SU-DHL-6 (cell line): ENCODE results near the gene ARTN.

Experiments
- H2AFZ ChIP-seq: fragments of 200-600 bp; sonication (generic); 2 replicates; pipeline ENCODE4 v1.6.1; 2014; ENCODE audit warnings: low read depth, mild to moderate bottlenecking, moderate library complexity, mixed read lengths, antibody characterized with exemption, low read length; ENCODE audit not compliant: severe bottlenecking
- H3F3A ChIP-seq: fragments of 200-600 bp; shearing (Covaris generic); 2 replicates; pipeline ENCODE4 v1.6.0; 2016; ENCODE audit warnings: antibody characterized with exemption, mild to moderate bottlenecking; ENCODE audit not compliant: insufficient read depth
- H3K27ac ChIP-seq: fragments of 200-600 bp; sonication (generic); 2 replicates; pipeline ENCODE4 v1.5.1; 2016; ENCODE audit warnings: low read depth, mild to moderate bottlenecking, low read length, moderate library complexity, mixed read lengths
- H3K27me3 ChIP-seq: fragments of 200-600 bp; sonication (generic), shearing (Covaris generic); 2 replicates; pipeline ENCODE4 v1.6.0; 2014; ENCODE audit warnings: mild to moderate bottlenecking, low read length
- H3K36me3 ChIP-seq: fragments of 200-600 bp; sonication (generic); 2 replicates; pipeline ENCODE4 v1.6.1; 2014; ENCODE audit warnings: mild to moderate bottlenecking, low read length, mixed read lengths
- H3K4me2 ChIP-seq: fragments of 300-600, 200-600 bp; shearing (Covaris generic), sonication (generic); 2 replicates; pipeline ENCODE4 v1.6.0; 2014; ENCODE audit warnings: low read length, low read depth, mild to moderate bottlenecking; ENCODE audit not compliant: poor library complexity, severe bottlenecking
- H3K4me3 ChIP-seq: fragments of 200-600 bp; sonication (generic); 2 replicates; pipeline ENCODE4 v1.5.1; 2014; ENCODE audit warnings: antibody characterized with exemption, low read length, mild to moderate bottlenecking, mixed read lengths; ENCODE audit not compliant: insufficient read depth, poor library complexity, severe bottlenecking
- H3K79me2 ChIP-seq: fragments of 200-600 bp; sonication (generic); 2 replicates; pipeline ENCODE4 v1.6.1; 2014; ENCODE audit warnings: mild to moderate bottlenecking, low read length, moderate library complexity; ENCODE audit not compliant: insufficient read depth
- H3K9ac ChIP-seq: fragments of 200-600 bp; sonication (generic); 2 replicates; pipeline ENCODE4 v1.7.0; 2014; ENCODE audit warnings: mild to moderate bottlenecking, low read length
- H3K9me2 ChIP-seq: fragments of 200-600 bp; sonication (generic); replicated peaks from 2 replicates; pipeline ENCODE4 v1.6.1; 2014; ENCODE audit warnings: low read length; ENCODE audit not compliant: insufficient read depth
- H3K9me3 ChIP-seq: fragments of 200-600 bp; sonication (generic); 2 replicates; pipeline ENCODE4 v1.6.1; 2014; ENCODE audit warnings: low read length, mixed read lengths; ENCODE audit not compliant: insufficient read depth
- H4K20me1 ChIP-seq: fragments of 200-600 bp; sonication (generic); 2 replicates; pipeline ENCODE4 v1.6.1; 2014; ENCODE audit warnings: low read depth, mild to moderate bottlenecking, antibody characterized with exemption, low read length, moderate library complexity, mixed read lengths
- CTCF ChIP-seq: fragments of 200-600 bp; sonication (generic); IDR thresholded peaks from one replicate; pipeline ENCODE4 v1.5.1; 2017; ENCODE audit warnings: antibody characterized with exemption, mild to moderate bottlenecking, low read length, moderate library complexity; ENCODE audit not compliant: insufficient read depth, poor library complexity, severe bottlenecking
- EZH2phosphoT487 ChIP-seq: fragments of 200-600 bp; sonication (generic), shearing (Covaris generic); conservative IDR thresholded peaks from 2 replicates; pipeline ENCODE4 v1.6.1; 2018; ENCODE audit warnings: mild to moderate bottlenecking, antibody characterized with exemption, low read length, moderate library complexity, mixed read lengths

Gene ARTN

DNA sequence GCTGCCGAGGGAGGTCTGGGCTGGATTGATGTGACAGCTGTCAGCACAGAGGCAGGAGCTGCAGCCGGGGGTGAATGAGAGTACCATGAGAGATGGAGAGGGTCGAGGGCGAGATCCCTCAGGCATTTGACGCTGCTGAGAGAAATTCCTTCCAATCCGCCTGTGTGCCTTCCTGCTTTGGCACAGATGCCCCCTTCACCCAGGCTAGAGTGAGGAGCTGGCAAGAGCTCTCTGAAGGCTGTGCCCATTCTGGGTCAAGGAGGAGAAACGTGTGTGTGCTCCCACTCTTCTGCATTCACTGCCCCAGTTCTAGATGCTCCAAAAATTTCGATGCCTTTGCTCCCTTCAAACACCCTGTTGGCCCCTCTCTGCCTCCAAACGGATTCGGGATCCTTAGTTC, 4.8 kb downstream of the ARTN start:
- Histone ChIP-seq H3K9me2 (no peaks in the 10 kb centered on the region), H4K20me1 (no peaks in the 10 kb centered on the region), H3F3A (no peaks in the 10 kb centered on the region), H3K27ac (no peak overlapping the region), H3K4me3 (no peak overlapping the region), H3K27me3 (no peaks in the 10 kb centered on the region), H3K9me3 (no peaks in the 10 kb centered on the region), H3K4me2 (no peak overlapping the region), H3K9ac (no peak overlapping the region), H2AFZ (no peak overlapping the region), H3K79me2 (no peaks in the 10 kb centered on the region), H3K36me3 (no peaks in the 10 kb centered on the region)
- TF ChIP-seq CTCF, result no peak
- TF ChIP-seq EZH2phosphoT487, result no peak

- Histone ChIP-seq H3K9ac (no peak overlapping the region), H4K20me1 (no peaks in the 10 kb centered on the region), H2AFZ (no peak overlapping the region), H3K4me2 (no peak overlapping the region), H3K36me3 (no peaks in the 10 kb centered on the region), H3K79me2 (no peaks in the 10 kb centered on the region), H3K9me2 (no peaks in the 10 kb centered on the region), H3K27ac (no peak overlapping the region), H3K9me3 (no peaks in the 10 kb centered on the region), H3K27me3 (no peaks in the 10 kb centered on the region), H3K4me3 (no peak overlapping the region), H3F3A (no peaks in the 10 kb centered on the region)
- TF ChIP-seq EZH2phosphoT487 (no peak), CTCF (no peak)
Measured at GRCh38 chr1:43938892-43939587, 5.4 kb downstream of the ARTN start.

DNA sequence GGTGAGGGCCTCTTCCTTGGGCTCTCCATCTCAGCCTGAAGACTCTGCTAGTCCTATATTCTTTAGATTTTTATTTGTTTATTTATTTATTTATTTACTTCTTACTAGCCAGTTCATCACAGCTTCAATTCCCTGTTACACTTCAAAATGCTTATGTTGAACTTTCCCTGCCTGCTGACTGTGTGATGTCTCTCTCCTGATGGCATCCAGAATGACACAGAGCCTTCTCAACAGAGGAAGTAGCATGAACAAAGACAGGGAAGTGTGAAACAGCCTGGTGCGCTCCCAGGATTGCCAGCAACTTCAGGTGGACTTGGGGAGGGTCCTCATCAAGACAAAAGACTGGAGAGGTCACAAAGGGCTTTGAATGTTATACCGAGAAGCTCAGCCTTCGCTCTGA, 8.8 kb downstream of the ARTN start:
- Histone ChIP-seq H2AFZ (no peak overlapping the region), H3K4me3 (no peak overlapping the region), H3K9ac (no peak overlapping the region), H3K27ac (no peak overlapping the region), H3K36me3 (no peaks in the 10 kb centered on the region), H3K4me2 (no peak overlapping the region), H3F3A (no peaks in the 10 kb centered on the region), H3K79me2 (peaks cover 20% of the 10 kb centered on the region; the same call in 1 of the 2 replicates), H3K9me2 (no peaks in the 10 kb centered on the region), H4K20me1 (no peaks in the 10 kb centered on the region), H3K9me3 (no peaks in the 10 kb centered on the region), H3K27me3 (no peaks in the 10 kb centered on the region)
- TF ChIP-seq EZH2phosphoT487 (no peak), CTCF (no peak)
